HTR-8/SVneo (cell line): ENCODE measurements around the gene INS.
"Not testable (repeated sequence)": the region's sequence is repeated elsewhere in the genome, so short reads cannot be mapped to it uniquely, and the experiment has no call there.

Experiments used
- DNase-seq: peaks from one replicate; pipeline ENCODE4 v3.0.0; 2011; ENCODE audit warnings: low spot score, mixed read lengths; ENCODE audit not compliant: insufficient read length
- FAIRE-seq: peaks from 2 replicates; lab custom pipeline; 2011; peaks lifted over from hg19 to GRCh38; lab: Jason Lieb, UNC

Gene INS

DNA sequence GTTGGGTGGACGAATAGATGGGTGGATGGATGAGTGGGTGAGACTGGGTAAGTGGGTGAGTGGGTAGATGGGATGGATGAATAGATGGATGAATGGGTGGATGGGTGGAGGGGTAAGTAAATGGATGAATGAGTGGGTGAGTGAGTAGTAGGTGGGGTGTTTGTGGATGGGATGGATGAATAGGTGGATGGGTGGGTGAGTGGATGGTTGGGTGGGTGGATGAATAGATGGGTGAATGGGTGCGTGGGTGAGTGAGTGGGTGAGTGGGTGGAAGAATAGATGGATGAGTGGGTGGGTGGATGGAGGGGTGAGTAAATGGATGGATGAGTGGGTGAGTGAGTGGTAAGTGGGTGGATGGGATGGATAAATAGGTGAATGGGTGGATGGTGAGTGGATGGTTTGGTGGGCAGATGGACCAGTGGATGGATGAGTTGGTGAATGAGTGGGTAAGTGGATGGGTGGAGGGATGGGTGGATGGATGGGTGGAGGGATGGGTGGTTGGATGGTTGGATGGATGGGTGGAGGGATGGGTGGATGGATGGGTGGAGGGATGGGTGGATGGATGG, 34.4 kb downstream of the INS start:
- FAIRE-seq (peak; percentile 80), DNase-seq (no peak)

- FAIRE-seq: peak; percentile 93
- DNase-seq: not testable (repeated sequence)
Measured at GRCh38 chr11:2124736-2125484, 36.1 kb downstream of the INS start.

GRCh38 chr11:2123628-2123960, 37.4 kb downstream of the INS start:
- DNase-seq: no peak
- FAIRE-seq: no peak

DNA sequence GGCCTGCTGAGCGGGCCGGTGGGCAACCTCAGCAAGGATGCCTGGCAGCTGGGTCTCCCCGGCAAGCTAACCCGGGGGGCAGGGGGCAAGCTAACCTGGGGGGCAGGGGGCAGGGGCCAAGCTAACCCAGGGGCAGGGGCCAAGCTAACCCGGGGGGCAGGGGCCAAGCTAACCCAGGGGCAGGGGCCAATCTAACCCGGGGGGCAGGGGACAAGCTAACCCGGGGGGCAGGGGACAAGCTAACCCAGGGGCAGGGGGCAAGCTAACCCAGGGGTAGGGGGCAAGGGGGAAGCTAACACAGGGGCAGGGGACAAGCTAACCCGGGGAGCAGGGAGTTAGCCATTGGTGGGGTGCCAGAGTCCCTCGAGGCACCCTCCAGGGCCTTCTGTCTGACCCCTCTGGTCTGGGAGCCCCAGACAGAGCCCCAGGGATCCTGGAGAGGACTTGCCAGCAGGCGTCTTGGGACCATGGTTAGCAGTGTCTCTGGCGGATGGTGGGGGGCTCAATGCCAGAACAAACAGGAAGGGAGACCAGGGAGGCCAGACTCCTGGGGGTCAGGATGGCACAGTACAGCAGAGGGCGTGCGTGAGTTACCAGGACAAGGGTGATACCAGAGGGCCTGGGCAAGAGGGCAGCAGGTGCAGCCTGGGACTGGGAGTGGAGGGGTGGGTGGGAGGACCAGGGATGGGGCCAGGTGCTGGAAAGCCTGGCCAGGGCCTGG, 37.9 kb downstream of the INS start:
- DNase-seq (no peak), FAIRE-seq (no peak)

- DNase-seq (no peak), FAIRE-seq (no peak)
Measured at GRCh38 chr11:2122222-2122906, 38.6 kb downstream of the INS start.

GRCh38 chr11:2121227-2122130, 39.5 kb downstream of the INS start:
- FAIRE-seq (no peak), DNase-seq (no peak)

- DNase-seq (no peak), FAIRE-seq (no peak)
Measured at GRCh38 chr11:2120359-2121100, 40.5 kb downstream of the INS start.

DNA sequence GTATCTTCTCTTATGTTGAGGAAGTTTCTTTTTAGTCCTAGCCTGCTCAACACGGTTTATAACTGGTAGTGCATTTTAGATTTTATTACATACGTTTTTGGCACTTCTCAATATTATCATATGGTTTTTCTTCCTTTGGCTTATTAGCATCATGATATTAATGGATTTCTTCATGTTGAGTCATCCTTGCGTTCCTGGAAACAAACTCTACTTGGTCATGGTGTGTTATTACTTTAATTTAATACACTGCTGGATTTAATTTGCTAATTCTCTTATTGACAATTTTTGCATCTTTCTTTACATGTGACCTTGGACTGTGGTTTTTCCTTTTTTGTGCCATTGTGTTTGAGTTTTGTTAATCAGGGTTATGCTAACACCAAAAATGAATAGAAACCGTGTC, 42.3 kb downstream of the INS start:
- no peak for FAIRE-seq
- DNase-seq: no peak

- FAIRE-seq: no peak
- no peak for DNase-seq
Measured at GRCh38 chr11:2116680-2117079, 44.3 kb downstream of the INS start.

- DNase-seq: no peak
- FAIRE-seq: no peak
Measured at GRCh38 chr11:2115308-2115707, 45.7 kb downstream of the INS start.

- no peak for FAIRE-seq
- no peak for DNase-seq
Measured at GRCh38 chr11:2114430-2115241, 46.4 kb downstream of the INS start.

GRCh38 chr11:2113776-2114175, 47.2 kb downstream of the INS start:
- FAIRE-seq (no peak), DNase-seq (no peak)

- DNase-seq (no peak), FAIRE-seq (no peak)
Measured at GRCh38 chr11:2110521-2110920, 50.5 kb downstream of the INS start.
